Fibroblast of the aortic adventitia (primary cell): Measurements from ENCODE around the gene KRTAP26-1. TPM values are rescaled to one million over a fixed set of nuclear protein-coding genes. Genes with fewer than 3 reads are reported as not detected.

Experiments used
- DNase-seq: peaks from one replicate; pipeline ENCODE4 v3.0.0-alpha.2; 2010; ENCODE audit warnings: low read depth
- H3K4me3 ChIP-seq: 2 replicates; pipeline ENCODE4 v1.5.1; 2011; ENCODE audit warnings: low read depth, mild to moderate bottlenecking, control low read depth, low read length, moderate library complexity
- CTCF ChIP-seq: IDR thresholded peaks from 2 replicates; pipeline ENCODE4 v1.5.1; 2011; ENCODE audit warnings: mild to moderate bottlenecking, low read length, control low read depth, inconsistent platforms; ENCODE audit not compliant: insufficient read depth
- total RNA-seq: library from RNA; depleted of rRNA; stranded (reverse); fragments of >200 nt; gene quantifications from 2 replicates; pipeline ENCODE4 v1.2.3, GENCODE V29; 2012; ENCODE audit warnings: low replicate concordance

KRTAP26-1 gene
- total RNA-seq, 1 donor, result not detected

- DNase-seq, result no peak
- no peak overlapping the region for H3K4me3 ChIP-seq
- TF ChIP-seq CTCF, result no peak
These were observed 12.6 kb upstream of the KRTAP26-1 start for GRCh38 chr21:30332681-30333080.

GRCh38 chr21:30329203-30329875, 9.2 kb upstream of the KRTAP26-1 start:
- TF ChIP-seq CTCF, result no peak
- no peak overlapping the region for H3K4me3 ChIP-seq
- no peak for DNase-seq

GRCh38 chr21:30326390-30326789, 6.3 kb upstream of the KRTAP26-1 start:
- H3K4me3 ChIP-seq, result no peak overlapping the region
- TF ChIP-seq CTCF, result no peak
- DNase-seq, result no peak

- no peak overlapping the region for H3K4me3 ChIP-seq
- no peak for TF ChIP-seq CTCF
- DNase-seq, result no peak
These were observed 4.4 kb downstream of the KRTAP26-1 start for GRCh38 chr21:30315701-30316100.

GRCh38 chr21:30306884-30307283, 13.2 kb downstream of the KRTAP26-1 start:
- TF ChIP-seq CTCF, result no peak

GRCh38 chr21:30305136-30305535, 15.0 kb downstream of the KRTAP26-1 start:
- no peak for DNase-seq
- TF ChIP-seq CTCF, result no peak
- H3K4me3 ChIP-seq, result no peak overlapping the region

More at GRCh38 chr21:30306884-30307283, 13.2 kb downstream of the KRTAP26-1 start:
- DNase-seq, result no peak
- no peak overlapping the region for H3K4me3 ChIP-seq

- no peak for TF ChIP-seq CTCF
- DNase-seq, result no peak
- H3K4me3 ChIP-seq, result no peak within 1 kb of the TSS
These were observed 30.9 kb downstream of the KRTAP26-1 start, which contains the start of gene KRTAP25-1 for GRCh38 chr21:30289215-30289614. TSS of gene KRTAP25-1 (minus strand) at chr21:30289514. CDS start at chr21:30289490, 24 bp downstream.
